Measurements from ENCODE around the gene FAM234B. TPM values are rescaled to one million over a fixed set of nuclear protein-coding genes. Genes with fewer than 3 reads are reported as not detected.
A peak's percentile ranks its signal among the peaks of the same experiment; 100 is the strongest.

FAM234B gene
- total RNA-seq, 1 experiment from 2014 or later = 6.8 TPM

GRCh38 chr12:13105781-13106180 is 61.6 kb downstream of the FAM234B start:
- Histone ChIP-seq H3K4me1 (replicated peaks) (peaks cover 18% of the 10 kb centered on the region), H3K27ac (no peak overlapping the region), H3K27me3 (replicated peaks) (no peaks in the 10 kb centered on the region), H3K36me3 (0 out of 2 replicates have a peak, but pooled peaks cover 3% of the 10 kb centered on the region), H3K4me3 (no peak overlapping the region), H3K9me3 (replicated peaks) (no peaks in the 10 kb centered on the region)
- DNase-seq (ENCODE audit: low read depth in 1 of 2, low spot score in 2 of 2) = no peak

- DNase-seq (ENCODE audit: low read depth in 1 of 2, low spot score in 2 of 2) = no peak
These were observed 62.5 kb downstream of the FAM234B start for GRCh38 chr12:13106666-13107065.

GRCh38 chr12:13112968-13113367 is 68.8 kb downstream of the FAM234B start:
- no peak overlapping the region for H3K4me3 ChIP-seq
- no peaks in the 10 kb centered on the region for H3K27me3 ChIP-seq (replicated peaks)

More at GRCh38 chr12:13106666-13107065, 62.5 kb downstream of the FAM234B start:
- H3K36me3 ChIP-seq = no peaks in the 10 kb centered on the region
- H3K27me3 ChIP-seq (replicated peaks) = no peaks in the 10 kb centered on the region
- peaks cover 12% of the 10 kb centered on the region for H3K4me1 ChIP-seq (replicated peaks)
- H3K4me3 ChIP-seq = no peak overlapping the region
- H3K27ac ChIP-seq = no peak overlapping the region
- no peaks in the 10 kb centered on the region for H3K9me3 ChIP-seq (replicated peaks)

GRCh38 chr12:13114251-13115052 is 70.3 kb downstream of the FAM234B start:
- Histone ChIP-seq H3K27me3 (replicated peaks) (no peaks in the 10 kb centered on the region), H3K27ac (no peak overlapping the region), H3K4me1 (replicated peaks) (peaks cover 16% of the 10 kb centered on the region), H3K9me3 (replicated peaks) (peaks cover 2% of the 10 kb centered on the region; the same call in 1 of the 2 replicates), H3K4me3 (no peak overlapping the region), H3K36me3 (no peaks in the 10 kb centered on the region)
- DNase-seq (ENCODE audit: low read depth in 1 of 2, low spot score in 2 of 2) = no peak

More at GRCh38 chr12:13112968-13113367, 68.8 kb downstream of the FAM234B start:
- no peak overlapping the region for H3K27ac ChIP-seq
- no peak for DNase-seq (ENCODE audit: low read depth in 1 of 2, low spot score in 2 of 2)
- peaks cover 2% of the 10 kb centered on the region; the same call in 1 of the 2 replicates for H3K9me3 ChIP-seq (replicated peaks)
- H3K4me1 ChIP-seq (replicated peaks) = peaks cover under 1% of the 10 kb centered on the region; the same call in 1 of the 2 replicates
- no peaks in the 10 kb centered on the region for H3K36me3 ChIP-seq

- Histone ChIP-seq H3K36me3 (no peaks in the 10 kb centered on the region), H3K27me3 (replicated peaks) (no peaks in the 10 kb centered on the region), H3K4me1 (replicated peaks) (peaks cover 26% of the 10 kb centered on the region), H3K9me3 (replicated peaks) (peaks cover 2% of the 10 kb centered on the region; the same call in 1 of the 2 replicates), H3K27ac (no peak overlapping the region), H3K4me3 (no peak overlapping the region)
- no peak for DNase-seq (ENCODE audit: low read depth in 1 of 2, low spot score in 2 of 2)
These were observed 72.1 kb downstream of the FAM234B start for GRCh38 chr12:13116259-13116658.

- Histone ChIP-seq H3K36me3 (no peaks in the 10 kb centered on the region), H3K27me3 (replicated peaks) (no peaks in the 10 kb centered on the region), H3K27ac (no peak overlapping the region), H3K4me1 (replicated peaks) (peaks cover 26% of the 10 kb centered on the region), H3K4me3 (no peak overlapping the region), H3K9me3 (replicated peaks) (no peaks in the 10 kb centered on the region)
- DNase-seq (ENCODE audit: low read depth in 1 of 2, low spot score in 2 of 2) = no peak
These were observed 72.8 kb downstream of the FAM234B start for GRCh38 chr12:13117029-13117428.

- Histone ChIP-seq H3K27ac (no peak overlapping the region), H3K4me3 (no peak overlapping the region), H3K27me3 (replicated peaks) (no peaks in the 10 kb centered on the region), H3K9me3 (replicated peaks) (no peaks in the 10 kb centered on the region), H3K36me3 (no peaks in the 10 kb centered on the region), H3K4me1 (replicated peaks) (peaks cover 32% of the 10 kb centered on the region)
- DNase-seq (ENCODE audit: low read depth in 1 of 2, low spot score in 2 of 2) = no peak
These were observed 75.6 kb downstream of the FAM234B start for GRCh38 chr12:13119826-13120225.

GRCh38 chr12:13120413-13120812 is 76.2 kb downstream of the FAM234B start:
- Histone ChIP-seq H3K4me1 (replicated peaks) (peaks cover 38% of the 10 kb centered on the region), H3K4me3 (no peak overlapping the region), H3K9me3 (replicated peaks) (no peaks in the 10 kb centered on the region), H3K27me3 (replicated peaks) (no peaks in the 10 kb centered on the region), H3K36me3 (no peaks in the 10 kb centered on the region), H3K27ac (no peak overlapping the region)
- DNase-seq (ENCODE audit: low read depth in 1 of 2, low spot score in 2 of 2) = no peak

- Histone ChIP-seq H3K4me3 (no peak overlapping the region), H3K27ac (no peak overlapping the region), H3K4me1 (replicated peaks) (peaks cover 48% of the 10 kb centered on the region), H3K36me3 (no peaks in the 10 kb centered on the region), H3K27me3 (replicated peaks) (no peaks in the 10 kb centered on the region), H3K9me3 (replicated peaks) (no peaks in the 10 kb centered on the region)
- no peak for DNase-seq (ENCODE audit: low read depth in 1 of 2, low spot score in 2 of 2)
These were observed 77.4 kb downstream of the FAM234B start for GRCh38 chr12:13121568-13121967.

GRCh38 chr12:13124656-13125505 is 80.7 kb downstream of the FAM234B start:
- peak; percentile 57 to 72 for DNase-seq (ENCODE audit: low read depth in 1 of 2, low spot score in 2 of 2)
- Histone ChIP-seq H3K9me3 (replicated peaks) (no peaks in the 10 kb centered on the region), H3K4me1 (replicated peaks) (peaks cover 28% of the 10 kb centered on the region), H3K27ac (peak overlapping the region; percentile 34), H3K4me3 (no peak overlapping the region), H3K36me3 (no peaks in the 10 kb centered on the region), H3K27me3 (replicated peaks) (no peaks in the 10 kb centered on the region)

GRCh38 chr12:13125996-13126395 is 81.8 kb downstream of the FAM234B start:
- DNase-seq (ENCODE audit: low read depth in 1 of 2, low spot score in 2 of 2) = no peak
- no peaks in the 10 kb centered on the region for H3K36me3 ChIP-seq
- peaks cover 28% of the 10 kb centered on the region for H3K4me1 ChIP-seq (replicated peaks)
- no peak overlapping the region for H3K27ac ChIP-seq
- no peak overlapping the region for H3K4me3 ChIP-seq
- H3K27me3 ChIP-seq (replicated peaks) = no peaks in the 10 kb centered on the region
- no peaks in the 10 kb centered on the region for H3K9me3 ChIP-seq (replicated peaks)

- Histone ChIP-seq H3K9me3 (replicated peaks) (no peaks in the 10 kb centered on the region), H3K27me3 (replicated peaks) (no peaks in the 10 kb centered on the region), H3K4me1 (replicated peaks) (peaks cover 32% of the 10 kb centered on the region), H3K36me3 (no peaks in the 10 kb centered on the region), H3K4me3 (no peak overlapping the region), H3K27ac (no peak overlapping the region)
- no peak for DNase-seq (ENCODE audit: low read depth in 1 of 2, low spot score in 2 of 2)
These were observed 82.3 kb downstream of the FAM234B start for GRCh38 chr12:13126494-13126893.

GRCh38 chr12:13127444-13127843 is 83.3 kb downstream of the FAM234B start:
- Histone ChIP-seq H3K9me3 (replicated peaks) (no peaks in the 10 kb centered on the region), H3K27ac (no peak overlapping the region), H3K36me3 (no peaks in the 10 kb centered on the region), H3K4me1 (replicated peaks) (peaks cover 35% of the 10 kb centered on the region), H3K27me3 (replicated peaks) (no peaks in the 10 kb centered on the region), H3K4me3 (no peak overlapping the region)
- no peak for DNase-seq (ENCODE audit: low read depth in 1 of 2, low spot score in 2 of 2)

Measured in SJSA1 (cell line).